ENCODE measurements around the gene ANKZF1. TPM values are rescaled to one million over a fixed set of nuclear protein-coding genes. Genes with fewer than 3 reads are reported as not detected.
"Not testable (repeated sequence)": the region's sequence is repeated elsewhere in the genome, so short reads cannot be mapped to it uniquely, and the experiment has no call there.

Gene ANKZF1
- polyA plus RNA-seq, 3 donors = 15.7 to 23.0 (median 20.7) TPM

DNA sequence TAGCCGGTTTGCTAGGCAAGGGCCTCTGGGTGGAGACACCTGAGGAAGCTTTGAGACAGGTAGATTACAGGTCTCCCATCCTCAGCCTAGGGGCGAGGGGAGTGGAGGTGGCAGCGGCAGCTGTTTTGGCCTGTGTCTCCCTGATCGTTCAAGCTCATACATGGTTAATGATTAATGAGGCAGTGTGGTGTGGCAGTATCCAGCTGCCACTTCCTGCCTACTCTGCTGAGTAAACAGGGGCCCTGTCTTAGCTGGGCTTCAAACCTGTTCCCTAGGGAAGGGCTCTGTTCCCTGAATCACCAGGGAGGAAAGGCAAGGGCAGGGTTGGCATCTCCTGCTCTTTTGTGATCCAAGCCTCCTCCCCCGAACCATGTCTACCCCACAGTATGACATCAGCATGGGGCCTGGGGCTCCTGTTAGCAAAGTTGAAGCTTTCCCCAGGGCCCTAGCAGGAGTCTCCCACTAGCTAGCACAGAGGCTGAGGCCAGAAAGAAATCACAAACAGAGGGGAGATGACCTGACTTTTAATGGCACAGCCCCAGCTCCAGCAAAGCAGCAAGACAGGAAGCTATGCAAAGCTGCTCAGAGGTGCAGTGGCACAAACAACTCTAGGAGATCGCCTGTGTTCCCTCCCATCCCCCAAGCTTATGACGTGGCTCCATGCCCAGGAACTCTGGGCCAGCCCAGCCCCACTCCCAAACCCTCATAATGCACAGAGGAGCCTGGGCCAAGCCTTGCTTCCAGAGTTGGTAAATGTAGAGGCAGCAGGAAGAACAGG lies 19.8 kb downstream of the ANKZF1 start:
- peak overlapping the region; percentile 71 for H3K27ac ChIP-seq (ENCODE audit: low read depth, low read length)
- 5 to 22% (median 16%) methylated on average over 7 of the region's 7 CpGs for WGBS, 3 donors

- WGBS, 3 donors = 69 to 75% (median 70%) methylated on average over 22 of the region's 22 CpGs
- no peak overlapping the region for H3K27ac ChIP-seq (ENCODE audit: low read depth, low read length)
Observed at GRCh38 chr2:219250049-219250781, 20.6 kb downstream of the ANKZF1 start.

DNA sequence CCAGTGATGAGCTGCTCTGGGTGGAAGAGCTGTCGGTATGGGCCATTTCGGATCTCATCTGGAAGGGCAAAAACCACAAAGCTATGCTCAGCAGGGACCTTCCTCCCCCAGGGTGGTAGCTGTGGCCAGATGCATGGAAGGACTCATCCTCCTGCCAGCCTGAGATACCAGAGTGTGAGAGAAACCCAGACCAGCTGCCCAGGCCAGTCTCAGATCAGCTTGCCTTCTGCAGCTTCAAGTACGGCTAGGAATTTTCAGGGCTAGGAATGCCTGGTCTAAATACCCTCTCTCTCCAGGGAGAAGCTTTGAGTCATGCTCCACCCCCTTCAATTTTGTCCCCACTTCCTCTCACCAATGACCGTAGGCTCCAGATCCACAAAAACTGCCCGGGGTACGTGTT lies 22.1 kb downstream of the ANKZF1 start:
- no peak overlapping the region for H3K27ac ChIP-seq (ENCODE audit: low read depth, low read length)
- WGBS, 3 donors = 54 to 80% (median 57%) methylated on average over 6 of the region's 6 CpGs

GRCh38 chr2:219252084-219252483 lies 22.5 kb downstream of the ANKZF1 start:
- H3K27ac ChIP-seq (ENCODE audit: low read depth, low read length) = no peak overlapping the region
- 72 to 74% (median 72%) methylated on average over 5 of the region's 5 CpGs for WGBS, 3 donors

DNA sequence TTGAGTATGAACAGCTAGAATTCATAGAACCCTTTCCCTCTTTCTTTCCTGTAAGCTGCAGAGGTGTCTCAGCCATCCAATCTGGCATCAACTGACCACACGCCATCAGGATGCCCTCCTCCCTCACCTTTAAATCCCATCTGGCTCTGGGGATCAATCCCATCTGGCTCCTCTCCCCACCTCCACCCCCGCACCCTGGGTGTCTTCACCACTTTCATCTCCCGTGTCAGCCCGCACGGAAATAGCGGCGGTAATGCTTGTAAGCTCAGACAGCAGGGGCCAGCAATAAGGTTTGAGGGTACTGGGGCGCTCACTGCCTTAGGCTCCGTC lies 22.9 kb downstream of the ANKZF1 start:
- 12 to 15% (median 12%) methylated on average over 9 of the region's 9 CpGs for WGBS, 3 donors
- no peak overlapping the region for H3K27ac ChIP-seq (ENCODE audit: low read depth, low read length)

DNA sequence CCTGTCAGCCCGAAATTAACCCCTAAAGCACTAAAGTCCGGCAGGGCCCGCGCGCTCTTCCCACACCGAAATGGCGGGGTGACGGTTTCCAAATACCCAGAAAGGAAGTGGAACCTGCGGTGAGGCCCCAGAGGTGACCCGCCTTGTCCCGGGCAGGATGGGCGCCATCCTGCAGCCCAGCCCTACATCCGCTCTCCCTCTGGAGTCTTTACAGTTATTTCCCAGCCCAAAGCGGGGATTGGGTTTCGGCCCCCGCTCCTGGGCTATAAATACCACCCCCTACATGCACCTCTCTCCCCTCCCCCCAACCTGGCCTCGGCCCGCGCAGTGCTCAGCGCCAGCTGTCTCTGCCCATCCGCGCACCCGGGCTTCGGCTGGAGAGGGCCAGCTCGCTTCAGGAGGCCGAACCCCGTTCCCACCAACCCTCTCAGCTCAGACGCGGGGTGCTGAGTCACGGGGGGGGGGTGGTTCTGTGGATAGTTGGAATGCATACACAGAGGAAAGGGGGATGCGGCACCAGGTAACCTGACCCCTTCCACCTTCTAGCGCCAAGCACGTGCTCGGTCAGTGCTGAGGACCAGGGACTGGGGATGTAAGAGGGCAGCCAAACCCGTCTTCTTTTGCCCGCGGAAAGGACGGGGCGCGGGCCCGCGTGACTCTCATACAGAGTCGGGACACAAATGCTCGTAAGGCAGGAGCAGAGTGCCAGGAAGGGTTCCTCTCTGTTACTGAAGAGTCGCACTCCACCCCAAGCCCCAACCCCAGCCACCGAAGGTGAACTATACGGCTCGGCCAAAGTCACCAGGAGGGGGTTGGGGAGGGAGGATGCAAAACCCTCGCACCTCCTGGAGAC lies 23.5 kb downstream of the ANKZF1 start, which contains the start of gene TUBA4B:
TUBA4B (plus strand) TSS at position 344 of the 853 bp plus-strand sequence; CDS start at position 509, 165 bp downstream.
- H3K27ac ChIP-seq (ENCODE audit: low read depth, low read length) = no peak within 1 kb of the TSS
- 3 to 4% (median 3%) methylated on average over 49 of the region's 49 CpGs for whole genome bisulfite sequencing, 3 donors

- WGBS, 3 donors = 0% methylated on average over 63 to 76 of the region's 76 CpGs
Observed at GRCh38 chr2:219253753-219254589, 24.4 kb downstream of the ANKZF1 start, which contains the start of gene TUBA4A. Gene TUBA4A, minus strand, starts transcription at chr2:219253918. Its CDS starts 60 bp downstream, at chr2:219253858.

DNA sequence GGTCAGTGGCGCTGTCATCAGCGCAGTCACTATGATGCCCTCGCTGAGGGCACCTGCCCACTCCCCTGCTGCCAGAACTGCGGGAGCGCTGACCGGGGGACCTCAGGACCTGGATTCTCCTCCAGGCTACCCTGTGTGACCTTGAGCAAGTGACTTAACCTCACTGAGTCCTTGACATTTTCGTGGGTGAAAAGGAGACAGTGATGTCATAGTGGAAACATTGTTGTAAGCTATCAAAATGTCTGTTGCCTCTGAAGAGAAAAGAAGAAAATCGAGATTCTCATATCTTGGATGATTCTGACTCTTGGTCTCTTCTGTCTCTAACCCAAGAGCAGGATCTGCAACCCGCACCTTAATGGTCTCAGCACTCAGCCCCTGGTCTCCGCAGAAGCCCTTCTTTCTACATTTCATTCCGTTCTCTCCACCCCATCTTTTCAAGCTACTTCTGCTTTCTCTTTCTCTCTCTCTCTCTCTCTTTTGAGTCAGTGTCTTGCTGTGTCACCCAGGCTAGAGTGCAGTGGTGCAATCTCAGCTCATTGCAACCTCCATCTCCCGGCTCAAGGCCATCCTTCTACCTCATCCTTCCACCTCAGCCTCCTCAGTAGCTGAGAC lies 25.1 kb downstream of the ANKZF1 start:
- peak overlapping the region; percentile 49 for H3K27ac ChIP-seq (ENCODE audit: low read depth, low read length)
- WGBS, 3 donors = 11 to 23% (median 16%) methylated on average over 12 of the region's 12 CpGs

More at GRCh38 chr2:219253753-219254589, 24.4 kb downstream of the ANKZF1 start, which contains the start of gene TUBA4A:
- peak within 1 kb of the TSS; percentile 49 for H3K27ac ChIP-seq (ENCODE audit: low read depth, low read length)

DNA sequence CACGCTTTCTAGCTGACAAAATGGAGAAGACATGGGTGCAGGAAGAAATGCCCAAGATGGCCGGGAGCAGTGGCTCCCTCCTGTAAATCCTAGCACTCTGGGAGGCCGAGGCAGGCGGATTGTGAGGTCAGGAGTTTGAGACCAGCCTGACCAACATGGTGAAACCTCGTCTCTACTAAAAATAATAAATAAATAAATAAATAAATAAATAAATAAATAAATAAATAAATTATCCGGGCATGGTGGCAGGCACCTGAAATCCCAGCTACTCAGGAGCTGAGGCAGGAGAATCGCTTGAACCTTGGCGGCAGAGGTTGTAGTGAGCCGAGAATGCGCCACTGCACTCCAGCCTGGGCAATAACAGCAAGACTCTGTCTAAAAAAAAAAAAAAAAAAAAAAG lies 29.3 kb downstream of the ANKZF1 start:
- H3K27ac ChIP-seq (ENCODE audit: low read depth, low read length) = not testable (repeated sequence)
- whole genome bisulfite sequencing, 3 donors = 81 to 89% (median 88%) methylated on average over 10 of the region's 10 CpGs

DNA sequence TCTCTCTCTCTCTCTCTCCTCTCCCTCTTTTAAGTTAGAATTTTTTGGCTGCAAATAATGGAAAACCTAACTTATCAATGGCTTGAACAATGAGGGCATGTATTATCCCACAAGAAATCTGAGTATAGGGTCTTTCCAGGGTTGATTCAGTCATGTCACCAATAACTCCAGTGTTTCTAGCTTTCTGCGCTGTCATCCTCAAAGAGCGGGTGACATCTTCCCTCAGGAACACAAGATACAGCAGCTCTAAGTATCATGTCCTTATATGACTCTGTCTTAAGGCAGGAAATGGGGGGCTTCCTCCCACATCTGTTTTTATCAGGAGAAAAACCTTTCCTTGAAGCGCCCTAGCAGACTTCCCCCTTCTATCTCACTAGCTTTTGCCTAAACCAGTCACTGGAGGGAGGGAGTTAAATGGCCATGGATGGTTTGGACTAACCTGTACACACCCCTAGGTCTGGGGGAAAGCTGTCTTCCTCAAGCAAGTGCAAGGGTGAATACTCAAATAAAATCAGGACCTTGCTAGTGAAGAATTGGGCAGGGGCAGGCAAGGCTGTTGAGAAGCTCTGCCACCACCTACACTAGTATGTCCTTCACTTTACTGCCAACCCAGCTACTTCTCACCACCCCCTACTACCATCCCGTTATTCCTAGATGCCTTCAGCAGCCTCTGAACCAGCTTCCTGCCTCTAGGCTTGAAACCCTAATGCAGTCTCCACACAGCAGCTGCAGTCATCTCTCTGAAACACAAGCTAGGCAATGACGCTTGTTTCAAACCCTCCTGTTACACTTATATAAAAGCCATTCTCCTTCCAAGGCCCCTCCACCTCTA lies 31.6 kb downstream of the ANKZF1 start:
- no peak overlapping the region for H3K27ac ChIP-seq (ENCODE audit: low read depth, low read length)
- WGBS, 3 donors = 53 to 69% (median 57%) methylated on average over 5 of the region's 5 CpGs

GRCh38 chr2:219266232-219266631 lies 36.6 kb downstream of the ANKZF1 start:
- no peak overlapping the region for H3K27ac ChIP-seq (ENCODE audit: low read depth, low read length)
- WGBS, 3 donors = 67 to 77% (median 75%) methylated on average over 5 of the region's 5 CpGs

DNA sequence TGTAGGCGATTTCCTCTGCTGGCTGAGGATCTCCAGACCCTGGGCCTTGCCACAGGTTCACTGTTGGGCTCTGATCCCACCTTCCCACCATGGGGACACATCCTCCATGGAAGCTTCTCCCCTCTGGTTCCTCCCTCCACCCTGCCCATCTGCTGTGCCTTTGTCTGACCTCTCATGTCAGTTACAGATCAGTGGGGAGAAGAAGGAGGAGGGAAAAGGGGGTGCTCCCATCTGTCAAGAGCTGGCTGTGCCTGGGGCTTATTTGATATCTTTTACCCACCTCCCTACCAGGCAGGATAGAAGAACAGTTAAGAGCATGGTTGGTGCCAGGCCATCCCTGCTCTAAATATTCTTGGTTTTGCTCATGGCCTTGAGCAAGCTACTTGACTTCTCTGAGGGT lies 37.3 kb downstream of the ANKZF1 start:
- no peak overlapping the region for H3K27ac ChIP-seq (ENCODE audit: low read depth, low read length)
- WGBS, 3 donors = 83 to 94% methylated on average over 1 of the region's 1 CpG; no CpG with 5 or more reads in 1 of the 3 donors

DNA sequence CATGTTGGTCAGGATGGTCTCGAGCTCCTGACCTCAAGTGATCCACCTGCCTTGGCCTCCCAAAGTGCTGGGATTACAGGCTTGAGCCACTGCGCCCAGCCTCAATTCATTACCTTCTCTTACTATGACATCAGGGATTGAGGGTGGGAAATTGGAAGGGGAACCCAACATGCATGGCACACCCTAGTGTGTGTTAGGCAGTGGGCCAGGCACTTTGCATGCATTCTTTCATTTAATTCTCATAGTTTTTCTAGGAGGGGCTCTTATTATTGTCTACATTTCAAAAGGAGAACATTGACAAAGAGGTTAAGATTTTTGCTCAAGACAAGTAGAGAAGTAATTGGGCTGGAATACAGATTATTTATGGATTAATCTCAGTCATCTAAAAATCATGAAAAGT lies 38.7 kb downstream of the ANKZF1 start:
- H3K27ac ChIP-seq (ENCODE audit: low read depth, low read length) = no peak overlapping the region
- WGBS, 3 donors = 78 to 90% (median 84%) methylated on average over 2 of the region's 2 CpGs

- no peak overlapping the region for H3K27ac ChIP-seq (ENCODE audit: low read depth, low read length)
- 36 to 66% (median 62%) methylated on average over 8 of the region's 8 CpGs for WGBS, 3 donors
Observed at GRCh38 chr2:219269362-219270054, 39.9 kb downstream of the ANKZF1 start.

DNA sequence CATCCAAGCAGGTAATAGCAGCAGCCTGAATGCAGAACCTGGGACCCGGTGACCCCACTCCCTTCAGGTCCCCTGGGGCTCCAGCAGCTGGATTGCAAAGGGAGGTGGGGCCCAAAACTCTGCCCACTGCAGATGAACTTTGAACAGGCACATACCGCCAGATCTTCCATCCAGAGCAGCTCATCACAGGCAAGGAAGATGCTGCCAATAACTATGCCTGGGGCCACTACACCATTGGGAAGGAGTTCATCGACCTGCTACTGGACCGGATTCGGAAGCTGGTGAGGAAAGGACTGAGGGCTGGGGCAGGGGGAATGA lies 40.4 kb downstream of the ANKZF1 start:
- 87 to 100% (median 88%) methylated on average over 5 of the region's 5 CpGs for WGBS, 3 donors
- H3K27ac ChIP-seq (ENCODE audit: low read depth, low read length) = no peak overlapping the region

- no peak overlapping the region for H3K27ac ChIP-seq (ENCODE audit: low read depth, low read length)
- 70 to 89% (median 89%) methylated on average over 2 of the region's 2 CpGs for WGBS, 3 donors
Observed at GRCh38 chr2:219271021-219271420, 41.4 kb downstream of the ANKZF1 start.

All from adipose tissue (tissue), 3 donors.